GM21390 (cell line): ENCODE results near the gene DLX3.

ENCODE experiments used
- ATAC-seq: cut with Tn5 transposase; IDR thresholded peaks from one replicate; pipeline ENCODE4 v1.9.1; 2021; ENCODE audit not compliant: unreplicated experiment

DLX3 gene

DNA sequence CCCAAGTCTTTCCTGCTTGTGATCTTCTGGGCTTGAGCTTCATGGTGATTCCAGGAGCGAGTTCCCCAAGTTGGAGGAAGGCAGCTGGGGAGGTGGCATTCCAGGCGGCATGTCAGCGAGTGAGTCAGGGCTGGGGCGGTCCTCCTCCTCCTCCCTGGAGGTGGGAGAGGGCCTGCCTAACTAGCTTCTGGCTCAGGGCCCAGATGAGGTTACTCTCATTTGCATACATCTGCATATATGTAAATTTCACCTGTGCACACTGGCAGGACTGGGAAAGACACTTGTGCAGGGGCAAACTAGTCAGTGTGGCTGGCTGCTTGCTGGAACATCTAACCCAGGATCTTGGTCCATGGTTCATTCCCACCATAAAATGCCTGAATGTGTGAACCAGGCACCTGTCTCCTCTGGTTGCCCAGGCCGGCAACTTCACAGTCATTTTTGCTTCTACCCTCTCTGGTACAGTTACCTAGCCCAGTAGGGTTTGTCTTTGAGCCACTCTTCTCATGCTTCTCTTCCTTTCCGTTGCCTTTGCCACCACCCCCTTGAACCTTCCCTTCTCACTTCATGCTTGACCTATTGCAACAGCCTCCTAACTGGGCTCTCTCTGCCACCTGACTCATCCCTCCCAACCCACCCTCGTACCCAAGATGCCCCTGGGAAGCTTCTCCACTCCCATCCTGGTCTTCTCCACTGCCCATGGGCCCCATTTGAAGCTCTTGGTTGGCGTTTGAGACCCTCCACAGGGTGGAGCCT, 35.7 kb downstream of the DLX3 start:
- ATAC-seq = no peak

GRCh38 chr17:49958723-49959122, 36.3 kb downstream of the DLX3 start:
- ATAC-seq = no peak

- ATAC-seq = no peak
These were observed 37.7 kb downstream of the DLX3 start for GRCh38 chr17:49957350-49957749.

- no peak for ATAC-seq
These were observed 38.2 kb downstream of the DLX3 start for GRCh38 chr17:49956780-49957179.

DNA sequence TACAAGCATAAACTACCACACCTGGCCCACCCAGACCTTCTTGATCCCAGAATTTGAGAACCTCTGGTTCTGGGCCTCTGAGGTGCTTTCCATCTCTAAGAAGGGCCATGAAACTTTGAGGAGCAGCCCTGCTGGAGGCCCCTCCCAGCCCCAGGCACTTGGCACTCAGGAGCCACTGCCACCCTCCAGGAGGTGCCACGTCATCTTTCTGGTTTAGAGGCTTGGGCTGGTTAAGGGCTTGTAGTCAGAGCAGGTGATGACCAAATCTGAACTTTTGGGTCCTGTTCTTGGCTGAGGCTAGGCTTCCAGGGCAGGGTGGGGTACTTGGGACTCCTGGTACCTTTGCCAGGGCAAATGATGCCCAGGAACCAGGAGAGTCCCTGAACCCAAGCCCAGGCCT, 39.9 kb downstream of the DLX3 start:
- no peak for ATAC-seq

DNA sequence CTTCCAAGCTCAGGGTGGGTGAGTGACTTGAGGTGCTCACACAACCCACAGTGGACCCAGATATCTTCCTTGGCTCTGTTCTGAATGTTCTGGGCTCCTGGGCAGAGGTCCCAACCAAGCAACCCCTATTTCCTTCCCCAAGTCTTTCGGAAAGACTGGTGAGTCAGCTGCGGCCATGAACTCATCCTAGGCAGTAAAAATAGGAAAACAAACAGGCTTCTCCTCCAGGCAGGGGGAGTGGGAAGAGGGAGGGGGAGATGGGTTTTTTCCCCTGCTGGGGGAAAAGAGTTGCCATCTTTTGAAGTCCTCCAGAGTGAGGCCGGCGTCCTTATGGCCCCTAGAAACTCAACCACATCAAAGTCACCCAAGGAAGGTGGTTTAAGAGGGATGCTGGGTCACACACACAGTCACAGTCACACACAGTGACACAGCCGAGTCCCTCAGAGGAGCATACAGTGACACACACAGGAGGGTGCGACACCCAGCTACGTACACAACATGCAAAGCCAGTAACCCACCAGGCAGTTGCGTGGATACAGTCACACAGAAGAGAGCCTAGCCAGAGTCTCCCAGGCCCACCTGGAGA, 42.0 kb downstream of the DLX3 start:
- no peak for ATAC-seq

DNA sequence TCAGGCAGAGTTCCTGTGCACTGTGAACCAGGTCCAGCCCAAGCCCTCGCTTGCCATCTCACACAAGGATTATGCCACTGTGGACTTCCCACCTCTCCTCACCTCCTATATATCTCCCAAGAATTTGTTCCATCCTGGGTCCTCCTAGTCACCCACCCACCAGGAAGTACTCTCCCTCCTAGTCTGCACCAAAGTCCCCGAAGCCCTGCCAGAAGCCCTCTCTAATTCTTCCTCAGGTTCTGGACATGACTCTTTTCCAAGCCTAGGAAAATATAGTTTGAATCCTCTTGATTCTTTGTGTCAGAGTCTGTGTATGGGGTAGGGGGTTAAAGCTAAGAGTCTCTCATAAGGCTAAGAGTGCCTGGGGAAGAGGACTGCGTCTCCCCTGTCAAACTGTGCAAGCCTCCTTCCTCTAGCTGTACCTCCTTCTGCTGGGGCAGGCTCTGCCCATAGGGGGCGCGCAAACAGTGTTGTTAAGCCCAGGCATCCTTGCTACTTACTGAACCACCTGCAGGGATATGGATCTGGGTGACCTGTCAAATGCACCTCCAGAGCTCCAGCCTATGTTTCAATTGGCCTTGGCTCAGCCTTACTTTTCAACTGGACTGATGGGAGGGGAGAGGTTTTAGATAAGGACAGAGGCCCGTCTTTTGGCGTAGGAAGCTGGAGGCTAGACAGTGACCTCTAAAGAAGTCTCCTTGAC, 42.7 kb downstream of the DLX3 start:
- ATAC-seq = no peak

- no peak for ATAC-seq
These were observed 43.5 kb downstream of the DLX3 start for GRCh38 chr17:49951362-49952082.

- no peak for ATAC-seq
These were observed 45.4 kb downstream of the DLX3 start for GRCh38 chr17:49949634-49950033.

DNA sequence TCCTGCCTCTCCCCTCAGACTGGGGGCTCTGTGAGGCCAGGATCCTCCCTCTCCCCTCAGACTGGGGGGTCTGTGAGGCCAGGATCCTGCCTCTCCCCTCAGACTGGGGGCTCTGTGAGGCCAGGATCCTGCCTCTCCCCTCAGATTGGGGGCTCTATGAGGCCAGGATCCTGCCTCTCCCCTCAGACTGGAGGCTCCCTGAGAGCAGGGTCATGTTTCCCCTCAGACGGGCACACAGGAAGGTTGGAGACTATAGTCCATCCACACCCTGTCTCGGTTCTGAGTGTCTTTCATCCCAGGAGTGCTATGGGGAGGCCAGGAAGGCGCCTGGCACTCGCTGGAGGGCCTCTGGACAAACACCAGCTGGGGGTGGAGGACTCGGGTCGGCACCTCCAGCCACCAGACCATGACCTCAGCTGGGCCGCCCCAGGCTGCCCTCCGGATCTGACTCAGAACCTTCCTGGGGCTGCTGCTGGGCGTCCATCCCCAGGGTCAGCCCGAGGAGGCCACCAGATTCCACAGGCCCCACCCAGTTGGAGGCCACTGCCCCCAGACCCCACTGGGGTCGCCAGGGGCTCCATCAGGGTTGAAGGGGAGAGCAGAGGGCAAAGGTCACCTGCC, 48.0 kb downstream of the DLX3 start:
- no peak for ATAC-seq

GRCh38 chr17:49946208-49946607, 48.8 kb downstream of the DLX3 start:
- no peak for ATAC-seq

DNA sequence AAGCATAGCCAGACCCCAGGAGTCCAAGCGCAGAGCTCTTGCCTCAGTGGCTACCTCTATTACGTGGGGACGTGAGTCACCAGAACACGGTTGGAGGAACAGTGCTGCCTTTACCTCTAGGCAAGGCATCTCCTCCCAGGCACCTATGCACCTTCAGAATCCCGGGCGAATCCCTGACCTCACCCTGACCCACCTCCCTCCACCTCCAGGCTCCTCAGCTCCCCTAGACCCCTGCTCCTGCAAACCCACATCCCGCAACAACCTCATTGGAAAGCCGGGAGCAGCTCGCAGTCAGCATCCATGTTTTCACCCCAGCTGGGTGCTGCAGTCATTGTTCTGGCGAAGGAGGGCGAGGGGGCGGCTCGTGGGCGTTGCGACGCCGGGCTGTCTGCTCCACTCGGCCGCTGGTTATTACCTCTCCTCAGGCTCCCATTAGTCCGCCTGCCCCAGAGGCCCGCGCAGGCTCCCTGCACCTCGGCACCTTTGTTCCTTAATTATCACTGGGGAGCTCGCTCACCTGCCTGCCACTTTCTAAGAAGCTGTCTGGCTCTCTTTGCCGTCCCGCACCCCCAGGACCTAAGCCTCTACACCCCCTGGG, 50.7 kb downstream of the DLX3 start:
- ATAC-seq = no peak

DNA sequence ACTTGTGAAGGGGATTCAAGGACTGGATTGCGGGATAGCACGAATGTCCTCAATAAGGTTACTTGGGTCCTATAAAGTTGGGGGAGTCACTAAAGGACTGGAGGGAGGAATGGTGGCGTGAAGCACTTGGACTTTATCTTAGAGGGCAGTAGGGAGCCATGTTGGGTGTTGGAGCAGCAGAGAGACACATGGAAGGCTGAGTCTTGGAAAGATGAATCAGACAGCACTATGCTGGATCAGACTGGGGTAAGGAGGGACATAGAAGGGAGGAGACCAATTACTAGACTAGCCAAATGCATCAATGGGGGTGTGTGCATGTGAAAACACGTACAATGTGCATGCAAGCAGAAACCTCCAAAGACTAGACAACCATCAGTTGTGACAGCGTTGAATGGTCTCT, 52.1 kb downstream of the DLX3 start:
- ATAC-seq = no peak

DNA sequence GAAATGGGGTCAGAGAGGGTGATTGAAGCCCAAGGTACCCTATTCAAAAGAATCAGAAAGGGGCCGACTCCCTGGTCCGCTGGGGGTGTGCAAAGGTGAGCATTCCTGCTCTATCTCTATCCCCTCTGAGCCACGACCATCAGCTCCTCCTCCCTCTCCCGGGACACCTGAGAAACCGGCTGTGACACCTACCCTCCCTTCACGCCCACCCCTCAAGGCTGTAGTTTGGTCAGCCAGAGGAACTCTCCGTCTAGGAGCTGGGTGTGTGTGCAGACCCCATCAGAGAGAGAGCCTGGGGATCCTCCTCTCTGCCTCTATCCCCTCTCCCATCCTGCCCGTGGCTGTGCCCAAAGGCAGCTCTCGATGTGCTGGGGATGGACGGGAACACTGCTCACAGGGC, 53.6 kb downstream of the DLX3 start:
- ATAC-seq = no peak
